ENCODE data around the gene TMEM217.
"Not testable (repeated sequence)": the region's sequence is repeated elsewhere in the genome, so short reads cannot be mapped to it uniquely, and the experiment has no call there.

TMEM217 gene

GRCh38 chr6:37209461-37210205 lies 48.3 kb downstream of the TMEM217 start:
- DNase-seq, result peak; percentile 29

- DNase-seq, result no peak
These were observed 49.2 kb downstream of the TMEM217 start for GRCh38 chr6:37208793-37209192.

DNA sequence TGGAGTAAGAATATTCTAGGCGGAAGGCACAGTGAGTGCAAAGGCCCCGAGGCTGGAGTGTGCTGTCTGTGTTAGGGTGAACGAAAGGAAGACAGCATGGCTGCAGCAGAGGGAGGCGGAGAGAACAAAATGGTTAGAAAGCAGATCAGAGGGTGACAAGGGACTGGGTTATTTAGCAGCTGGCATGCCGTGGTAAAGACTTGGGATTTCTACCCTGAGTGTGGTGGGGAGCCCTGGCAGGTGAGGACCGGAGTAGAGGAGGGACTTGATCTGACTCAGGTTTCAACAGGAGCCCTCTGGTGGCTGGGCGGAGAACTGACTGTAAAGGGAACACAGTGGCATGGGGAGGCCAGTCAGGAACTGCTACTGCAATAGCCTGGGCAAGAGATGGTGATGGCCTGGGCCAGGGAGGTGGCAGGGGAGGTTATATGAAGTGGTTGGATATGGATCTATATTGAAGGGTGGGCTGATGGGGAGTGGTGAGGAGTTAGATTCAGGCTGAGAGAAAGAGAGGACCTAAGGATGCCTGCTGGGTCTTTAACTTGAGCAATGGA lies 50.0 kb downstream of the TMEM217 start:
- peak; percentile 88 for DNase-seq

DNA sequence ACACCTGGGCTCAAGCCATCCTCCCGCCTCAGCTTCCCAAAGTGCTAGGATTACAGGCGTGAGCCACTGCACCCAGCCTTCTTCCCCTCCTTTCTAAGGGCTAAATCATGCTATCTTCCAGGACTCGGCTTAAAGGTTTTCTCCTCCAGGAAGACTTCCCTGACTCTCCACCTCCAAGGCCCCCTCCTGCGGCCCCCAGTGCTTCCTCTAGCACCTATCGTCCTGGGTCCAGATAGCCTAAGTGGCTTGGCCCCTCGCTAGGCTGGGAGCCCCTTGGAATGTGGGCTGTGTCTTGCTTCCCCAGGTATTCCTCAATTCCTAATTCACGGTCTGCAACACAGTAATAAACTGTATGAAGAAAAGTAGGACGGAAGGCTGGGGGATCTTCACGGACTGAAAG lies 51.3 kb downstream of the TMEM217 start:
- DNase-seq, result no peak

GRCh38 chr6:37205997-37206340 lies 52.0 kb downstream of the TMEM217 start:
- DNase-seq, result peak; percentile 31

DNA sequence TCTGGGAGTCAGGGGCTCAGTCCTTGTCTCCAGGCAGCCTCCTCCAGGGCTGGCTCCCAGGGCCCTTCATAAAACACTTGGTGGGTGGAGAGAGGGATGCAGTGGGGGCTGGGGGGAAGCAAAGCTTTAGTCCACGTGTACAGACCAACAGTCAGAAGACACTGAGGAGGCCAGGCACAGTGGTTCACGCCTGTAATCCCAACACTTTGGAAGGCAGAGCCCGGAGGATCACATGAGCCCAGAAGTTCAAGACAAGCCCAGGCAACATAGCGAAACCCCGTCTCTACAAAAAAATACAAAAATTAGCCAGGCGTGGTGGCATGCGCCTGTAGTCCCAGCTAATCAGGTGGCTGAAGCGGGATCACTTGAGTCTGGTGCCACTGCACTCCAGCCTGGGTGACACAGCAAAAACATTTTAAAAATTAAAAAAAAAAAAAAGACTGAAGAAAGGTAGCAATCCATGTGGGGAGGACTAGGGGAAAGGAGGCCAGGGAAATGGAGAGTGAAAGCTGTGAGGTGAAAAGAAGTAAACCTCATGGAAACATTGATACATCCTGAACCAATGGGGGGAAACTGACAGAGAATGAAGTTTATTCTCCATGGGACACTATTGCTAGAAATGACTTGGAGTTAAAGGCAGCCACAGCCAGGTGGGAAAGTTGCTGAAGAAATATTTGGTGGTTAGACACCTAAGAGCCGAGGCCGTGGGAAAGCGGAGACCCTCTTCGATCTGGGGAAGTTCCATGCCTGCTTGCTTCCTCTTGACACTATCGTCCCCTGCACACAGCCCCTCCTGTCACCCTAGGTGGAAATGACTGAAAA lies 52.6 kb downstream of the TMEM217 start:
- DNase-seq, result peak; percentile 24

DNA sequence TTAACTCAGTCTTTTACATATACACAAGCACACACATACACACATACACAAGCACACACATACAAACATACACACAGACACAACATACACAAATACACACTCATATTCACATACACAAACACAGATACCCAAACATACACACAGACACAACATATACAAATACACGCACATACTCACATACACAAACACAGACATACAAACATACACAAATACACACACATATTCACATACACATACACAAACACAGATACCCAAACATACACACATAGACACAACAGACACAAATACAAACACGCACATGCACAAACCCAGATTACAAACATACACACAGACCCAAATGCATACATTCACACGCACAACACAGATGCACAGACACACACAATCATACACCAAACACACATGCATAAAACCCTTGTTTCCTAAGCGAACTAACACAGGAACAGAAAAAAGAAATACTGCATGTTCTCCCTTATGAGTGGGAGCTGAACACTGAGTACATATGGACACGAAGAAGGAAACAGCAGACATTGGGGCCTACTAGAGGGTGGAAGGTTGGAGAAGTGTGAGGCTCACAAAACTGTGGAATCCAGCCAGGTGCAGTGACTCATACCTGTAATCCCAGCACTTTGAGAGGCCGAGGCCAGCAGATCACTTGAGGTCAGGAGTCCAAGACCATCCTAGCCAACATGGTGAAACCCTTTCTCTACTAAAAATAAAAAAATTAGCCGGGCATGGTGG lies 53.8 kb downstream of the TMEM217 start:
- DNase-seq, result no peak

DNA sequence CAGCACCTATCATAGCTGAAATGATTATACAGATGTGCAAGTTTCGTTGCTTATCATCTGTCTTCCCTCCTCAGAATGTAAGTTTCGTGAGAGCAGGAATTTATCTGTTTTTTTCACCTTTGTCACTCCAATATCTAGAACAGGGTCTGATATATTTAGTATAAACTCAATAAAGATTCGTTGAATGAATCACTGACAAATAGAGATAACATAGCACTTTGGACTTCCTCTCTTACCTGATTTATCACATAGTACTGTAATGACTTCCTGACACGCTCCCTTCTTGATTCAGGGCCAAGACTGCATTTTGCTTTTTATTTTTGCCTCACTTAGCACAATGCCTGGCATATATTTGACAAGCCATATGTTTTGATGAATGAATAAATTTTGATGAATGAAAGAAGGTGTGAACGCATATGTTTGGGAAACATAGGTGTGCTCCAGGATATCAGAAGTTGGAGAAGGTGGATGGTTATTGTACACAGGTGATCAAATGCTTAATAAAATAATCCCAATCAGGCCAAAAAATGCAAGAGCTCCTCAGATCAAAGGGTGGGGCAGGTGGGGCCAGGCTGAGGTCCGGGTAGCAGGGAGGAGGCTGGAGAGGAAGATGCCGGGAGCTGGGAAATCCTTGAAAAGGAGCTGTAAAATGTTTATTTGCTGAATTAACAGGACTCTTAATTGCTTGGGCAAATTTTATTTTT lies 55.0 kb downstream of the TMEM217 start:
- DNase-seq, result no peak

DNA sequence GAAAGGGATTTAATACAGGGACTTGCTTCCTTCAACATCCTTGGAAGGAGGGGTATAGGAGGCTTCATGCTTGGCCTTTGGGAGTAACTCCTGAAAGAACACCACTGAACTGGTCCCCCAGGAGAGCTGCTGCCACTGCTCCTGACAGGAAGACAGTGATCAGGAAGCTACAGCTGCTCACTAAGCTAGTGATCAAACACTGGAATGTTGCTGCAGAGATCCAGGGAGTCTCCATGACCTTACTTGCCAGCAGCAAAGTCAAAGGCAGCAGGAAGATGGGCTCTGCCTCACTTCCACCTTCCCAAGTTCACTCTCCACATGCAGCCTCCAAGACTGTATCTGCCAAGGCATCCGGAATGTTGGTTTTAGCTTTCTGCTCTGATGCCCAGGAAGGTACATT lies 56.2 kb downstream of the TMEM217 start:
- DNase-seq, result no peak

- no peak for DNase-seq
These were observed 57.9 kb downstream of the TMEM217 start for GRCh38 chr6:37200085-37200484.

DNA sequence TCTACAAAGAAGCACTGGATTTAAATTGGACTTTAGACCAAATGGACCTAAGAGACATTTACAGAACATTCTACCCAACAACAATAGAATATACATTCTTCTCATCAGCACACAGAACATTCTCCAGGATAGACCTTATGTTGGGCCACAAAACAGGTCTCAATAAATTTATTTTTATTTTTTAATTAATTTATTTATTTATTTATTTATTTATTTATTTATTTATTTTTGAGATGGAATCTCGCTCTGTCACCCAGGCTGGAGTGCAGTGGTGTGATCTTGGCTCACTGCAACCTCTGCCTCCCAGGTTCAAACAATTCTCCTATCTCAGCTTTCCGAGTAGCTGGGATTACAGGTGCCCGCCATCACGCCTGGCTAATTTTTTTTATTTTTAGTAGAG lies 61.5 kb downstream of the TMEM217 start:
- not testable (repeated sequence) for DNase-seq

- DNase-seq, result peak; percentile 74
These were observed 63.1 kb downstream of the TMEM217 start for GRCh38 chr6:37194886-37195285.

DNA sequence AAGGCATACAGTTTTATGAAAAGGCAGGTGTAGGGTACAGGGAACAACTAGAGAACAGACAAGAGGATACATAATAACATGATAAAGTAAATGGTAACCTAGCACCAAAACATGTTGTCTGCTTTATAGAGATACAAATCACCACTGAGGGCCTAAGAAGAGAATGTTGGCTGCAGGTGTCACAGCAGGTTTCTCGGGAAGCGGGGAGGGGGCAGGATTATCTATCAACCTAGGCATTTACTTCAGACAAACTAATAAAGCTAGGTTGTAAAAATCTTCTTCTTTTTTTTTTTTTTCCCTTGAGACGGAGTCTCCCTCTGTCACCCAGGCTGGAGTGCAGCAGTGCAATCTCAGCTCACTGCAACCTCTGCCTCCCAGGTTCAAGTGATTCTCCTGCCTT lies 65.3 kb downstream of the TMEM217 start:
- DNase-seq, result no peak

GRCh38 chr6:37190159-37190535 lies 67.8 kb downstream of the TMEM217 start:
- DNase-seq, result peak; percentile 87

DNA sequence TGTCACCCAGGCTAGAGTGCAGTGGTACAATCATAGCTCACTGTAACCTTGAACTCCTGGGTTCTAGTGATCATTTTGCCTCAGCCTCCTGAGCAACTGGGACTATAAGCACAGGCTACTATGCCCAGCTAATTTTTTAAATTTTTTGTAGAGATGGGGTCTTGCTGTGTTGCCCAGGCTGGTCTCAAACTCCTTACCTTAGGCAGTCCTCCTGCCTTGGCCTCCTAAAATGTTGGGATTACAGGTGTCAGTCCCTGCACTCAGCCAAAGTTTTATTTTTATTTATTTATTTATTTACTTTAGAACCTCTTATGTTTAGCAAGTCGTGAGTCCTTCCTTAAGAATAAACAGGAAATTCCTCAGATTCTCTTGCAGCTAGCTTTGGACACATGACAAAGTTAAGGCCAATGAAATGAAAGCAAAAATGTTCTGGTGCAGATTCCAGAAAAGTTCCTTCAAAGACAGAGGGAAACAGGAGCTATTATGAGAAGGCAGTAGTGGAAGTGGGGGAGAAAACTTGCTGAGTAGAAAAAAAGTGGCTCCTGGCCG lies 68.9 kb downstream of the TMEM217 start:
- no peak for DNase-seq

DNA sequence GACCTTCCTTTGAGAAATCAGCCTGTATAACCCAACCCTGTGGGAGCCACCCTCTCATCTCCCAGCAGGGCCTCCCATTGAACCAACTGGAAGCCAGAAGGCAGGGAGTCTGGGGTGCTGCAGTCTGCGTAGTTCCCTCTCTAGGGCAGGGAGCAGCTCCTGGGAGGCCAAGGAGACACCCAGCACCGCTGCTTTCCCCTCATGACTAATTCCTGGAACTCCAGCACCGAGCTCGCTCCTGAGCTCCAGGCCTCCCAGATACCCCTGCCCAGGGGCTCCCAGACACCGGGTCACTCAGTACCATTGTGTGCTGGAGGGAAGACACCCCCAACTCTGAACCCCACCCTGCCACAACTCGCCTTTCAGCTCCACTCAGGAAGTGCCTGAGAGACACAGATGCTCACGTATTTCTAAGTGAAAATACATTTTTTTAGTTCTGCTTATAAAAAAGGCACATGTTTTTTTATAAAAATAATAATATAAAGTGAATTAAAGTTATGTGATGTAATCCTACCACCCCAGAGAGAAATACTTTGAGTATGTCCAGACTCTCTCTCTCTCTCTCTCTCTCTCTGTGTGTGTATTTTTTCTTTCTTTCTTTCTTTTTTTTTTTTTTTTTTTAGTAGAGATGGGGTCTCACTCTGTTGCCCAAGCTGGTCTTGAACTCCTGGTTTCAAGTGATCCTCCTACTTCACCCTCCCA lies 70.5 kb downstream of the TMEM217 start:
- DNase-seq, result peak; percentile 56

DNA sequence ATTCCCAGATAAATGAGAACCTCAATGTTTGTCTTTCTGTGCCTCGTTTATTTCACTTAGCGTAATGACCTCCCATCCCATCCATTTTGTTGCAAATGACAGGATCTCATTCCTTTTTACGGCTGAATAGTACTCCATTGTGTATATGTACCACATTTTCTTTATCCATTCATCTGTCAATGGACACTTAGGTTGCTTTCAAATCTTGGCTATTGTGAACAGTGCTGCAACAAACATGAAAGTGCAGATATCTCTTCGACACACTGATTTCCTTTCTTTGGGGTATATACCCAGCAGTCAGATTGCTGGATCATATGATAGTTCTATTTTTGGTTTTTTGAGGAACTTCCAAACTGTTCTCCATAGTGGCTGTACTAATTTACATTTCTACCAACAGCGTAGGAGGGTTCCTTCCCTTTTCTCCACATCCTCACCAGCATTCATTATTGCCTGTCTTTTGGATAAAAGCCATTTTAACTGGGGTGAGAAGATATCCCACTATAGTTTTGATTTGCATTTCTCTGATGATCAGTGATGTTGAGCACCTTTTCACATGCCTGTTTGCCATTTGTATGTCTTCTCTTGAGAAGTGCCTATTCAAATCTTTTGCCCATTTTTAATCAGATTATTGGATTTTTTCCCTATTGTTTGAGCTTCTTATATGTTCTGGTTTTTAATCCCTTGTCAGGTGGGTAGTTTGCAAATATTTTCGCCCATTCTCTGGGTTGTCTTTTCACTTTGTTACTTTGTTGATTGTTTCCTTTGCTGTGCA lies 71.8 kb downstream of the TMEM217 start:
- DNase-seq, result peak; percentile 90

DNA sequence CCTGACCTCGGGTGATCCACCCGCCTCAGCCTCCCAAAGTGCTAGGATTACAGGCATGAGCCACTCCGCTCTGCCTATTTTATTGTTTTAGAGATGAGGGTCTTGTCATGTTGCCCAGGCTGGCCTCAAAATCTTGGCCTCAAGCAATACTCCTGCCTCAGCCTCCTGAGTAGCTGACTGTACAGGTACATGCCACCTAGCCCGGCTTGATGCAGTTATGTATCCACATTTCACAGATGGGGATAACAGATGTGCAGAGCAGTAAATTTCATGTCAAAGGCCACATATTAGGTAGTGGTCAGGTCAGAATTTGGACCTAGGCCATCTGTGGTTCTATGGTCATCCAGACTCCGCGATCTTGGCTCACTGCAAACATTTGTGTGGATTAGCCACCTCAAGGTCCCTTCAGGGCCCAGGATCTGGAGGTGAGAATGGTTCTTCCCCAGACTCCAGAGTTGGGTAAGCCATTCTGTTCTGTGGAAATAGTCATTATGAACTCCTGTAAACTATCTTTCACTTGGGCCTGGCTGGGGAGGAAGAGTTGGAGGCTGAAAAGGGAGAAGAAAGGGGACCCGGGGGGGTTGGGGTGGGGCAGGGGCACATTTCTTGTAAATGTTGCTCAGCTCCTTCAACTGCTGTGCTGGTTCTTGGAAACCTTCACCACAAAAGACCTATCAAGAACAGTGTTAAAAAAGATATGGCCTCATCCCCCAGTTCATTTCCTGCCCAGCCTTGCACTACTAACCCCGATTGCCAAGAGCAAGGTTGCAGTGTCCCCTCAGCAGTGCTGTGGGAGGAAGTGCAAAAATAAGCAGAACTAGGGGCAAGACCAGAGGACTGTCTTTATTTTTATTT lies 75.0 kb downstream of the TMEM217 start:
- peak; percentile 88 for DNase-seq

DNA sequence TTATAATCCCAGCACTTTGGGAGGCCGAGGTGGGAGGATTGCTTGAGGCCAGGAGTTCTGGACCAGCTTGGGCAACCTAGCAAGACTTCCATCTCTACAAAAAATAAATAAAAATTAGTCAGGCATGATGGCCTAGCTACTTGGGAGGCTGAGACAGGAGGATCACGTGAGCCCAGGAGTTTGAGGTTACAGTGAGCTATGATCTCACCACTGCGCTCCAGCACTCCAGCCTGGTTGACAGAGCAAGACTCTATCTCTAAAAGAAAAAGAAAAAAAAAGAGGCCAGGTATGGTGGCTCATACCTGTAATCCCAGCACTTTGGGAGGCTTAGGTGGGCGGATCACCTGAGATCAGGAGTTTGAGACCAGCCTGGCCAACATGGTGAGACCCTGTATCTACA lies 77.3 kb downstream of the TMEM217 start:
- DNase-seq, result not testable (repeated sequence)

DNA sequence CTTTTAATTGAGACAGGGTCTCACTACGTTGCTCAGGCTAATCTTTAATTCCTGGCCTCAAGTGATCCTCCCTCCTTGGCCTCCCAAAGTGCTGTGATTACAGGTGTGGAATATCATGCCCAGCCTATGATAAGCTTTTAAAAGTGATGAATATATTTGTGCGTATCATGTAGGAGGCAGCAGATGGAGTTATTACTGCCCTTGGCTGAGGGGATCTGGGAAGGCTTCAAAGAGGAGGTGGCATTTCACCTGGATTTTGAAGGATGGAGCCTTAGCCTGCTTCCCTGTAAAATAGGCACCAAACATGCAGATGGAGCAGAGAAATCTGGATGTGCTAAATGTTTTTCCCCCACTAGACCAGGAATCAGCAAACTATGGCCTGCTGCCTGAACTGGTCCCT lies 77.9 kb downstream of the TMEM217 start:
- no peak for DNase-seq
